OCI-LY7 (cell line): ENCODE data around the gene CCN6.
A peak's percentile ranks its signal among the peaks of the same experiment; 100 is the strongest.

ENCODE experiments used
- EZH2phosphoT487 ChIP-seq: fragments of 200-600 bp; sonication (generic); IDR thresholded peaks from 2 replicates; pipeline ENCODE4 v1.6.1; 2018; ENCODE audit warnings: low read depth, borderline replicate concordance, mild to moderate bottlenecking, mixed run types, antibody characterized with exemption, low read length, moderate library complexity, mixed read lengths
- TF ChIP-seq, protein P1 (sequence below): fragments of 200-600 bp; sonication (generic); conservative IDR thresholded peaks from 2 replicates; pipeline ENCODE4 v1.5.1; 2014; ENCODE audit warnings: mild to moderate bottlenecking, antibody characterized with exemption, low read length, moderate library complexity, mixed read lengths

DNA sequence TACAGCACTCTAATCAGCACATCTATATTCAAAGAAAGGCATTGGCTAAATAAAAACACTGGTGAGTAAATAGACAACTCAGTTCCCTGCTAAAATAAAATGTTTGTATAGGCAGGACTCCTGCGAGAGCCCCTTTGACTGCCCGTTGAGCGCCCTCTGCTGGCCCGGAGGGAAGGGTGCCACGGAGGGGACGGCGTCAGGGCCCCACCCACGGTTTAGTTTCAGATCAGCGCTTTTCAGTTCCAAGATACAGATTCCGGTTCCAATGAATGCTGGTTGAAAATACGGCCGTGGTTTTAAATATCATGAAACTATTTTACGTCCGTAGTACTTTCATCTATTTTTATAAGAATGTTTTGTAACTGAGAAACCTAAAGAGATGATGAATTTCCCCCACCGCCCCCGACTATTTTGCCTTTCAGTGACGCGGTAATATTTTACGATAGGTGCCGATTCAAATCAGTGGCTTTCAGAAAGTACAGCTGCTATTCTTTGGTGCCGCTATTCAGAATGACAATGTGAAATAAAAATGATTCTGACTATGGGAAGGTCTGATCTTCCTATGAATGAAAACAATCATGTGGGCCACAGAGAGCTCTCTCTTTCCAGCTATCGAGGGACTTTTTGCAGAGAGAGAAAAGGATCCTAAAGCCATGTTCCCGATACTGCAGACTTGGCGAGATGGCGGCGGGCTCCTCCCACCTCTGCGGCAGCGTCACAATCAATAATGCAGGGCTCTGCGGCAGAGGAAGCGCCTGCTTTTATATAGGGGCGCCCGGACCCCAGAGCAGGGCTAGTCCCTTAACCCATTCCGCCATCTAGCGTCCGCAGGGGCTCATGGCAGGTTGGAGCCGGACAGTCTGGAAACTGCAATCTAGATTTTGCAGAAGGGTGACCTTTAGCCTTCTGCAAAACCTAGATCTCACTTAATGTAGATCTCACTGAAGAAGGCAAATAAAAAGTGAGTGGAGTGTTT, 10.6 kb upstream of the CCN6 start:
- TF ChIP-seq, protein P1, sequence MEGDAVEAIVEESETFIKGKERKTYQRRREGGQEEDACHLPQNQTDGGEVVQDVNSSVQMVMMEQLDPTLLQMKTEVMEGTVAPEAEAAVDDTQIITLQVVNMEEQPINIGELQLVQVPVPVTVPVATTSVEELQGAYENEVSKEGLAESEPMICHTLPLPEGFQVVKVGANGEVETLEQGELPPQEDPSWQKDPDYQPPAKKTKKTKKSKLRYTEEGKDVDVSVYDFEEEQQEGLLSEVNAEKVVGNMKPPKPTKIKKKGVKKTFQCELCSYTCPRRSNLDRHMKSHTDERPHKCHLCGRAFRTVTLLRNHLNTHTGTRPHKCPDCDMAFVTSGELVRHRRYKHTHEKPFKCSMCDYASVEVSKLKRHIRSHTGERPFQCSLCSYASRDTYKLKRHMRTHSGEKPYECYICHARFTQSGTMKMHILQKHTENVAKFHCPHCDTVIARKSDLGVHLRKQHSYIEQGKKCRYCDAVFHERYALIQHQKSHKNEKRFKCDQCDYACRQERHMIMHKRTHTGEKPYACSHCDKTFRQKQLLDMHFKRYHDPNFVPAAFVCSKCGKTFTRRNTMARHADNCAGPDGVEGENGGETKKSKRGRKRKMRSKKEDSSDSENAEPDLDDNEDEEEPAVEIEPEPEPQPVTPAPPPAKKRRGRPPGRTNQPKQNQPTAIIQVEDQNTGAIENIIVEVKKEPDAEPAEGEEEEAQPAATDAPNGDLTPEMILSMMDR: peak; percentile 97
- no peak for TF ChIP-seq EZH2phosphoT487
